HG03064 (cell line): ENCODE results near the gene NDUFAF2.

ENCODE experiments used
- ATAC-seq: cut with Tn5 transposase; IDR thresholded peaks from one replicate; pipeline ENCODE4 v1.9.1; 2021; ENCODE audit warnings: low read depth; ENCODE audit not compliant: unreplicated experiment

NDUFAF2 gene

GRCh38 chr5:60989790-60990189, 44.8 kb downstream of the NDUFAF2 start:
- no peak for ATAC-seq

GRCh38 chr5:60992871-60993270, 47.9 kb downstream of the NDUFAF2 start:
- ATAC-seq, result no peak

GRCh38 chr5:60993425-60993824, 48.4 kb downstream of the NDUFAF2 start:
- ATAC-seq, result no peak

GRCh38 chr5:60993875-60994571, 49.0 kb downstream of the NDUFAF2 start:
- ATAC-seq, result no peak

- no peak for ATAC-seq
Observed at GRCh38 chr5:60996368-60996767, 51.4 kb downstream of the NDUFAF2 start.

GRCh38 chr5:60997721-60998120, 52.7 kb downstream of the NDUFAF2 start:
- ATAC-seq, result no peak

GRCh38 chr5:61000887-61001286, 55.9 kb downstream of the NDUFAF2 start:
- ATAC-seq, result no peak

GRCh38 chr5:61001647-61002046, 56.6 kb downstream of the NDUFAF2 start:
- no peak for ATAC-seq

- ATAC-seq, result no peak
Observed at GRCh38 chr5:61002611-61003355, 57.8 kb downstream of the NDUFAF2 start.

- ATAC-seq, result no peak
Observed at GRCh38 chr5:61004448-61004847, 59.4 kb downstream of the NDUFAF2 start.

- no peak for ATAC-seq
Observed at GRCh38 chr5:61009907-61010306, 64.9 kb downstream of the NDUFAF2 start.

GRCh38 chr5:61010467-61011454, 65.8 kb downstream of the NDUFAF2 start:
- no peak for ATAC-seq

GRCh38 chr5:61018062-61018461, 73.1 kb downstream of the NDUFAF2 start:
- no peak for ATAC-seq

GRCh38 chr5:61019642-61020041, 74.6 kb downstream of the NDUFAF2 start:
- no peak for ATAC-seq

- ATAC-seq, result no peak
Observed at GRCh38 chr5:61020415-61020814, 75.4 kb downstream of the NDUFAF2 start.

- ATAC-seq, result no peak
Observed at GRCh38 chr5:61023131-61023530, 78.1 kb downstream of the NDUFAF2 start.

GRCh38 chr5:61026004-61026403, 81.0 kb downstream of the NDUFAF2 start:
- ATAC-seq, result no peak

GRCh38 chr5:61028382-61028781, 83.4 kb downstream of the NDUFAF2 start:
- no peak for ATAC-seq

GRCh38 chr5:61029456-61030162, 84.6 kb downstream of the NDUFAF2 start:
- no peak for ATAC-seq

GRCh38 chr5:61030163-61030482, 85.1 kb downstream of the NDUFAF2 start:
- ATAC-seq, result no peak
